Measurements from ENCODE around the gene RBP2. TPM values are rescaled to one million over a fixed set of nuclear protein-coding genes. Genes with fewer than 3 reads are reported as not detected.
A peak's percentile ranks its signal among the peaks of the same experiment; 100 is the strongest.

The RBP2 gene
- total RNA-seq, 4 donors from 2014 or later: 315 to 3,455 (median 1,233) TPM

DNA sequence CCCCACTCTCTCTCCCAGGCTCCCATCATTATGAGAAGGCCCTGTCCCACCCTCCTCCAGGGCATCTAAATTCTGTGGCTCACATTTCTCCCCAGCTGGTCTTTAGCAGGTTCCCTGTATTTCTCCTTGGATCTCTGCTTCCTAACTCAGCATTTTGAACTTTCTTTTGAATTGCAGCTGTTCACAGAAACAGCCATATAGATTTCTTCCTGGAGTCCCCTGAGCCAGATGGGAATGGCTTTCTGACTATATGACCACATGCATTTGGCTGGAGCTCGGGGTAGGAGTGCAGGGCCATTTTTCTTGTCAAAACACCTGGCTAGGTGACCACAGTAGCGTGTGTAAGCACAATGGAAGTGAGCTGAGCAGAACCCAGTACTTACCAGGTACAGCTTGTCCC, 22.0 kb downstream of the RBP2 start:
- Histone ChIP-seq H3K27me3 (no peaks in the 10 kb centered on the region), H3K4me3 (no peak overlapping the region), H3K9me3 (no peaks in the 10 kb centered on the region), H3K27ac (no peak overlapping the region), H3K36me3 (peaks cover 0 to 11% (median 0%) of the 10 kb centered on the region in 3 donors), H3K4me1 (no peaks in the 10 kb centered on the region)
- DNase-seq: no peak
- TF ChIP-seq POLR2A (IDR thresholded peaks at IDR 0.05): no peak
- TF ChIP-seq CTCF (IDR thresholded peaks at IDR 0.05): no peak

DNA sequence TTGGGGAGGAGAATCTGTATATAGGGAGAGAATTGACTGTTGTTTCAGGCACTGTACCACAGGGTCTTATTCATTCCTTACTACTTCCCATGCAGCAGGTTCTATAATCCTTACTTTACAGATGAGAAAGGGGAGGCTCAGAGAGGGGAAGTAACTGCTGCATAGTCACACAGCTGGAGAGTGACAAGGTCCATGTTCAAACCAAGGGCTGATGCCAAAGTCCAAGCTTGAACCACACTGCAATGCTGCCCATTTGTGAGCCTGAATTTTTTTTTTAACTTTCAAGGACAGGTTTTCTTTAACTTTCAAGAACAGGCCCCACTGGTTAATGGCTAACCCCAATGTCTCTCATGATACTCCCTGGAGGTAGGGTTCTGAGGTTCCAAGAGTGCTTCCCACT, 26.2 kb downstream of the RBP2 start:
- Histone ChIP-seq H3K4me3 (no peak overlapping the region), H3K9me3 (no peaks in the 10 kb centered on the region), H3K36me3 (peaks cover 0 to 7% (median 0%) of the 10 kb centered on the region in 3 donors), H3K27me3 (no peaks in the 10 kb centered on the region), H3K27ac (peak overlapping the region in 1 of 4 donors; percentile 25), H3K4me1 (no peaks in the 10 kb centered on the region)
- TF ChIP-seq POLR2A (IDR thresholded peaks at IDR 0.05) (no peak), CTCF (IDR thresholded peaks at IDR 0.05) (no peak)
- no peak for DNase-seq

- DNase-seq: no peak
- no peaks in the 10 kb centered on the region for H3K4me1 ChIP-seq
- H3K27ac ChIP-seq: peak overlapping the region in 1 of 4 donors; percentile 25
- H3K36me3 ChIP-seq: peaks cover 0 to 7% (median 0%) of the 10 kb centered on the region in 3 donors
- no peaks in the 10 kb centered on the region for H3K9me3 ChIP-seq
- H3K27me3 ChIP-seq: no peaks in the 10 kb centered on the region
- H3K4me3 ChIP-seq: no peak overlapping the region
- no peak for TF ChIP-seq POLR2A (IDR thresholded peaks at IDR 0.05)
- no peak for TF ChIP-seq CTCF (IDR thresholded peaks at IDR 0.05)
Observed at GRCh38 chr3:139449566-139449965, 26.8 kb downstream of the RBP2 start.

DNA sequence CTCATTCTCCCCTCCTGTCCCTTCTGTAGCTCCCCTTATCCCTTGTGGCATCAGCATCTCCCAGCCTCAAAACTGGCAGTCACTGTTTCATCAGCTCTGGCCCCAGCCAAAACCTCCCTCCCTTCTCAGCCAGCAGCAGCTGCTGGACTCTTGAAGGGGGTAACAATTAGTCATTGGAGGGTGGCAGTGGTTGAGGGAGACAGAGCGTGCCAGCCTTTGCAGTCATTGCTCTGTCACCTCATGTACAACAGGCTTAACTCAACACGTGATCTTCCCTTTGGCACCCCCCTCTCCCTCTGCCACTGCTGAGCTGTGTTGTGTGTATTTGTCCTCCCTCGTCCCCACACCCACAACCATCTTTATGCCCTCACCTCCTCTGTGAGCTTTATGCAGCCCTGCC, 28.2 kb downstream of the RBP2 start:
- TF ChIP-seq CTCF (IDR thresholded peaks at IDR 0.05) (no peak), POLR2A (IDR thresholded peaks at IDR 0.05) (no peak)
- H3K4me3 ChIP-seq: no peak overlapping the region
- H3K4me1 ChIP-seq: no peaks in the 10 kb centered on the region
- no peak overlapping the region for H3K27ac ChIP-seq
- no peak for DNase-seq
- no peaks in the 10 kb centered on the region for H3K27me3 ChIP-seq
- no peaks in the 10 kb centered on the region for H3K9me3 ChIP-seq
- peaks cover 0 to 7% (median 0%) of the 10 kb centered on the region in 3 donors for H3K36me3 ChIP-seq

DNA sequence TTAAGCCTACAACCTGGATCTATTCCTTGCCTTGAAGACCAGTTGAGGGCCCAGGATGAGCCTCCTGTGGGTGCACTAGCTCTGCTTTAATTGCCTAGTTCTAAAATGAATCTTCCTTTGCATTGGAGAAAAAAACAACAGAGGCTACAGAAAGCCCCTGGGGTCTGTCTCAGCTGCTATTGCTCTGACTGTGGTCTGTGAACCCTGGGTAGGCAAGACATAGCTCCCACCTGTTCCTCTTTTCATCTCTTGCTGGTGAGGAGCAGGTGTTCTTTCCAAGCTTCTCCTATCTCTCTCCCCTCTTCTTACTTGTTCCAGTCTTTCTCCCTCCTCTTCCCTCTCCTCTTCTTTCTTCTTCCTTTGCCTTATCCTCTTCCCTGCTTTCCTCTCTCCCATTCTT, 28.8 kb downstream of the RBP2 start:
- no peak for TF ChIP-seq POLR2A (IDR thresholded peaks at IDR 0.05)
- no peak for TF ChIP-seq CTCF (IDR thresholded peaks at IDR 0.05)
- H3K4me3 ChIP-seq: no peak overlapping the region
- no peak overlapping the region for H3K27ac ChIP-seq
- H3K4me1 ChIP-seq: no peaks in the 10 kb centered on the region
- no peaks in the 10 kb centered on the region for H3K9me3 ChIP-seq
- H3K27me3 ChIP-seq: no peaks in the 10 kb centered on the region
- no peak for DNase-seq
- peaks cover 0 to 7% (median 0%) of the 10 kb centered on the region in 3 donors for H3K36me3 ChIP-seq

- no peak overlapping the region for H3K4me3 ChIP-seq
- no peak for DNase-seq
- TF ChIP-seq POLR2A (IDR thresholded peaks at IDR 0.05): no peak
- TF ChIP-seq CTCF (IDR thresholded peaks at IDR 0.05): no peak
- no peak overlapping the region for H3K27ac ChIP-seq
- no peaks in the 10 kb centered on the region for H3K4me1 ChIP-seq
- no peaks in the 10 kb centered on the region for H3K9me3 ChIP-seq
- no peaks in the 10 kb centered on the region for H3K27me3 ChIP-seq
- H3K36me3 ChIP-seq: no peaks in the 10 kb centered on the region
Observed at GRCh38 chr3:139444446-139444845, 31.9 kb downstream of the RBP2 start.
